Measurements from ENCODE around the gene TMEM184A.

DNA sequence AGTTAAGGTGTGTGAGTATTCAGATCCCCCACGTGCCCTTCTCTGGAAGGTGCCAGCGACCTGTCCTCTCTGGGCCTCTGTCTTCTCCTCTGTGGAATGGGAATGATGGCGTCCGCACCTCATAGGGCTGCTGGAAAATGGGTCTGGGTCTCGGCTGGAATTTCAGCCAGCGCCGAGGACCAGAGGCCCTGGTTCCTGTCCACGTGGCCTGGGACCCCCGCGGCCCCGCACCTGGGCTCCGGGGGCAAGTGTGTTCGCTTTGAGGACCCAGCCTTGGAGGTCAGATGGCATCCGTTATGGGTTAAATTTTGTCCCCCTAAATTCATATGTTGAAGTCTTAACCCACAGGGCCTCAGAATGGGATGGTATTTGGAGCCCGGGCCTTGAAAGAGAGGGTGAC lies 46.4 kb upstream of the TMEM184A start:
- TF ChIP-seq, protein P1, sequence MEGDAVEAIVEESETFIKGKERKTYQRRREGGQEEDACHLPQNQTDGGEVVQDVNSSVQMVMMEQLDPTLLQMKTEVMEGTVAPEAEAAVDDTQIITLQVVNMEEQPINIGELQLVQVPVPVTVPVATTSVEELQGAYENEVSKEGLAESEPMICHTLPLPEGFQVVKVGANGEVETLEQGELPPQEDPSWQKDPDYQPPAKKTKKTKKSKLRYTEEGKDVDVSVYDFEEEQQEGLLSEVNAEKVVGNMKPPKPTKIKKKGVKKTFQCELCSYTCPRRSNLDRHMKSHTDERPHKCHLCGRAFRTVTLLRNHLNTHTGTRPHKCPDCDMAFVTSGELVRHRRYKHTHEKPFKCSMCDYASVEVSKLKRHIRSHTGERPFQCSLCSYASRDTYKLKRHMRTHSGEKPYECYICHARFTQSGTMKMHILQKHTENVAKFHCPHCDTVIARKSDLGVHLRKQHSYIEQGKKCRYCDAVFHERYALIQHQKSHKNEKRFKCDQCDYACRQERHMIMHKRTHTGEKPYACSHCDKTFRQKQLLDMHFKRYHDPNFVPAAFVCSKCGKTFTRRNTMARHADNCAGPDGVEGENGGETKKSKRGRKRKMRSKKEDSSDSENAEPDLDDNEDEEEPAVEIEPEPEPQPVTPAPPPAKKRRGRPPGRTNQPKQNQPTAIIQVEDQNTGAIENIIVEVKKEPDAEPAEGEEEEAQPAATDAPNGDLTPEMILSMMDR (IDR thresholded peaks at IDR 0.05) = no peak
- no peak for TF ChIP-seq POLR2A (IDR thresholded peaks at IDR 0.05)

All from uterus (tissue), 2 donors.